ENCODE data around the gene NXPH1. TPM values are rescaled to one million over a fixed set of nuclear protein-coding genes. Genes with fewer than 3 reads are reported as not detected.

The NXPH1 gene
- total and polyA plus RNA-seq, 9 of the 15 experiments (the other 6 are each of a cell fraction or from before 2014, with no cell fraction given), result 0.16 TPM; not detected in 8

GRCh38 chr7:8762803-8763202 is 329.4 kb downstream of the NXPH1 start (continued):
- TF ChIP-seq ZNF23 (CRISPR knock-in tag; IDR thresholded peaks at IDR 0.05) (0 out of 2 replicates have a peak, but pooled peaks have one; percentile 32), ZNF561 (CRISPR knock-in tag; conservative IDR thresholded peaks at IDR 0.05) (no peak), ZEB2 (IDR thresholded peaks at IDR 0.05) (peak; percentile 94), ZBTB49 (CRISPR knock-in tag; IDR thresholded peaks at IDR 0.05; ENCODE audit: borderline replicate concordance) (no peak), ZNF699 (CRISPR knock-in tag; IDR thresholded peaks at IDR 0.05; ENCODE audit: insufficient replicate concordance) (no peak), MTF1 (CRISPR knock-in tag; IDR thresholded peaks at IDR 0.05; ENCODE audit: borderline replicate concordance) (no peak), FOXP1 (CRISPR knock-in tag; IDR thresholded peaks at IDR 0.05) (no peak), RBM15 (IDR thresholded peaks at IDR 0.05; ENCODE audit: insufficient read depth, low read length) (no peak), ZNF76 (CRISPR knock-in tag; IDR thresholded peaks at IDR 0.05; ENCODE audit: borderline replicate concordance) (no peak), ATF6 (CRISPR knock-in tag; IDR thresholded peaks at IDR 0.05) (no peak), NELFE (IDR thresholded peaks at IDR 0.05; ENCODE audit: insufficient read depth, insufficient read length) (no peak), ZNF780A (CRISPR knock-in tag; IDR thresholded peaks at IDR 0.05) (no peak), YY1 (IDR thresholded peaks at IDR 0.05; ENCODE audit: borderline replicate concordance in 1 of 3, control insufficient read depth in 1 of 3, extremely low read depth in 1 of 3, insufficient read depth in 3 of 3, insufficient read length in 1 of 3, insufficient replicate concordance in 2 of 3, low read depth in 1 of 3, low read length in 2 of 3) (peak in 1 of 3 experiments; percentile 33), ZNF436 (CRISPR knock-in tag; IDR thresholded peaks at IDR 0.05) (no peak), GTF3C2 (IDR thresholded peaks at IDR 0.05; ENCODE audit: borderline replicate concordance, extremely low read depth, insufficient read length) (no peak), ZBTB1 (CRISPR knock-in tag; IDR thresholded peaks at IDR 0.05; ENCODE audit: borderline replicate concordance, low read depth) (no peak), TFAP4 (CRISPR knock-in tag; IDR thresholded peaks at IDR 0.05; ENCODE audit: borderline replicate concordance) (no peak), RBM34 (IDR thresholded peaks at IDR 0.05; ENCODE audit: borderline replicate concordance, insufficient read depth, low read length) (no peak), MEF2D (tag; conservative IDR thresholded peaks at IDR 0.05; ENCODE audit: low read depth) (0 out of 2 replicates have a peak, but pooled peaks have one; percentile 43), SLC30A9 (CRISPR knock-in tag; IDR thresholded peaks at IDR 0.05) (no peak)
